Panc1 (cell line): ENCODE data around the gene ARSG. TPM values are rescaled to one million over a fixed set of nuclear protein-coding genes. Genes with fewer than 3 reads are reported as not detected.
"Not testable (repeated sequence)": the region's sequence is repeated elsewhere in the genome, so short reads cannot be mapped to it uniquely, and the experiment has no call there.

Experiments
- ATAC-seq: fragments of 200-7000 bp; cut with Tn5 transposase; 2 replicates; pipeline ENCODE4 v1.9.1; 2020; ENCODE audit warnings: mild to moderate bottlenecking, moderate library complexity
- BruUV-seq: library from RNA; stranded (reverse); fragments of 400-500 nt; replicated peaks from 2 replicates; lab custom pipeline; 2021; lab: Mats Ljungman, UMichigan
- CTCF ChIA-PET: fragments of 300-600 bp; sonication (Branson Sonifier 250); formaldehyde crosslinking; loops from one replicate; lab custom pipeline; 2022; ENCODE audit warnings: antibody characterized with exemption; lab: Charles Lee
- POLR2A ChIA-PET: fragments of 300-600 bp; sonication (Branson Sonifier 250); formaldehyde crosslinking; loops from one replicate; lab custom pipeline; 2022; ENCODE audit warnings: antibody characterized with exemption; lab: Charles Lee
- DNase-seq: peaks from one replicate; pipeline ENCODE4 v3.0.0-alpha.2; 2010; ENCODE audit warnings: low read depth, low spot score
- H3K27ac ChIP-seq: 2 replicates; pipeline ENCODE4 v1.5.1; 2011; ENCODE audit warnings: mild to moderate bottlenecking, low read length, inconsistent platforms
- H3K27me3 ChIP-seq: fragments of 200-500 bp; sonication (Bioruptor generic); 2 replicates; pipeline ENCODE4 v1.6.0; 2014; ENCODE audit warnings: low read length, inconsistent platforms; ENCODE audit not compliant: control insufficient read depth, insufficient read depth
- H3K36me3 ChIP-seq: fragments of 200-500 bp; sonication (Bioruptor generic); 2 replicates; pipeline ENCODE4 v1.5.1; 2014; ENCODE audit warnings: inconsistent platforms, mild to moderate bottlenecking, low read length, moderate library complexity; ENCODE audit not compliant: control insufficient read depth, insufficient read depth
- H3K4me1 ChIP-seq: 2 replicates; pipeline ENCODE4 v1.5.1; 2011; ENCODE audit warnings: inconsistent platforms, mild to moderate bottlenecking, low read length, moderate library complexity; ENCODE audit not compliant: control insufficient read depth, insufficient read depth
- H3K4me3 ChIP-seq, 2 experiments: 2 replicates each; pipeline ENCODE4 v1.5.1; 2011 to 2012; ENCODE audit warnings: low read depth in 2 of 2, low read length in 2 of 2, mild to moderate bottlenecking in 2 of 2, inconsistent platforms in 1 of 2, moderate library complexity in 1 of 2
- H3K9me3 ChIP-seq: fragments of 200-500 bp; sonication (Bioruptor generic); 2 replicates; pipeline ENCODE4 v1.5.1; 2014; ENCODE audit warnings: low read depth, mild to moderate bottlenecking, inconsistent platforms, low read length, moderate library complexity; ENCODE audit not compliant: control insufficient read depth, insufficient read depth
- POLR2AphosphoS5 ChIP-seq: IDR thresholded peaks from 2 replicates; pipeline ENCODE4 v1.6.1; 2012; ENCODE audit warnings: mild to moderate bottlenecking, low read depth, low read length, moderate library complexity
- SIN3A ChIP-seq: IDR thresholded peaks from 2 replicates; pipeline ENCODE4 v1.6.1; 2012; ENCODE audit warnings: low read depth, mild to moderate bottlenecking, low read length, moderate library complexity, borderline replicate concordance; ENCODE audit not compliant: insufficient read depth
- TCF7L2 ChIP-seq: IDR thresholded peaks from 2 replicates; pipeline ENCODE4 v1.6.1; 2011; ENCODE audit warnings: mild to moderate bottlenecking, low read depth, low read length, inconsistent platforms
- in situ Hi-C: cut with HindIII; loops from 2 replicates; pipeline ENCODE4 v1.10.0; 2016; ENCODE audit warnings: low sequenced_read_pairs, low pct_unique_long_range_greater_than_20kb
- intact Hi-C: fragments of 100-400 bp; cut with micrococcal nuclease; formaldehyde crosslinking; loops from one replicate; pipeline ENCODE4 v1.10.0; 2022; ENCODE audit not compliant: unreplicated experiment
- total RNA-seq: library from RNA; stranded (reverse); gene quantifications from one replicate; pipeline ENCODE4 v1.2.1, GENCODE V29; 2021; ENCODE audit not compliant: unreplicated experiment
- TF ChIP-seq, protein P1 (sequence below): fragments of 450-650 bp; IDR thresholded peaks from 2 replicates; pipeline ENCODE4 v1.5.1; 2017; ENCODE audit warnings: mild to moderate bottlenecking
- TF ChIP-seq, protein P2 (sequence below), 2 experiments: IDR thresholded peaks; 2 replicates each; pipeline ENCODE4 v1.6.1; 2011 to 2012; ENCODE audit warnings: low read depth in 2 of 2, control low read depth in 1 of 2, low read length in 1 of 2, mild to moderate bottlenecking in 1 of 2, moderate library complexity in 1 of 2; ENCODE audit not compliant: insufficient read depth in 1 of 2

Gene ARSG
- total RNA-seq, 1 experiment from 2014 or later: 2.3 TPM

- H3K27ac ChIP-seq: no peak overlapping the region
- POLR2A ChIA-PET: no interaction called here
- no peaks in the 10 kb centered on the region for H3K36me3 ChIP-seq
- no peak overlapping the region for H3K4me3 ChIP-seq
- intact Hi-C loops: no loop called here
- no TSS peak for BruUV-seq
- in situ Hi-C loops: no loop called here
- H3K9me3 ChIP-seq: no peaks in the 10 kb centered on the region
- TF ChIP-seq TCF7L2 (no peak), POLR2AphosphoS5 (no peak), SIN3A (no peak)
- TF ChIP-seq, protein P1, sequence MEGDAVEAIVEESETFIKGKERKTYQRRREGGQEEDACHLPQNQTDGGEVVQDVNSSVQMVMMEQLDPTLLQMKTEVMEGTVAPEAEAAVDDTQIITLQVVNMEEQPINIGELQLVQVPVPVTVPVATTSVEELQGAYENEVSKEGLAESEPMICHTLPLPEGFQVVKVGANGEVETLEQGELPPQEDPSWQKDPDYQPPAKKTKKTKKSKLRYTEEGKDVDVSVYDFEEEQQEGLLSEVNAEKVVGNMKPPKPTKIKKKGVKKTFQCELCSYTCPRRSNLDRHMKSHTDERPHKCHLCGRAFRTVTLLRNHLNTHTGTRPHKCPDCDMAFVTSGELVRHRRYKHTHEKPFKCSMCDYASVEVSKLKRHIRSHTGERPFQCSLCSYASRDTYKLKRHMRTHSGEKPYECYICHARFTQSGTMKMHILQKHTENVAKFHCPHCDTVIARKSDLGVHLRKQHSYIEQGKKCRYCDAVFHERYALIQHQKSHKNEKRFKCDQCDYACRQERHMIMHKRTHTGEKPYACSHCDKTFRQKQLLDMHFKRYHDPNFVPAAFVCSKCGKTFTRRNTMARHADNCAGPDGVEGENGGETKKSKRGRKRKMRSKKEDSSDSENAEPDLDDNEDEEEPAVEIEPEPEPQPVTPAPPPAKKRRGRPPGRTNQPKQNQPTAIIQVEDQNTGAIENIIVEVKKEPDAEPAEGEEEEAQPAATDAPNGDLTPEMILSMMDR: no peak
- TF ChIP-seq, protein P2, sequence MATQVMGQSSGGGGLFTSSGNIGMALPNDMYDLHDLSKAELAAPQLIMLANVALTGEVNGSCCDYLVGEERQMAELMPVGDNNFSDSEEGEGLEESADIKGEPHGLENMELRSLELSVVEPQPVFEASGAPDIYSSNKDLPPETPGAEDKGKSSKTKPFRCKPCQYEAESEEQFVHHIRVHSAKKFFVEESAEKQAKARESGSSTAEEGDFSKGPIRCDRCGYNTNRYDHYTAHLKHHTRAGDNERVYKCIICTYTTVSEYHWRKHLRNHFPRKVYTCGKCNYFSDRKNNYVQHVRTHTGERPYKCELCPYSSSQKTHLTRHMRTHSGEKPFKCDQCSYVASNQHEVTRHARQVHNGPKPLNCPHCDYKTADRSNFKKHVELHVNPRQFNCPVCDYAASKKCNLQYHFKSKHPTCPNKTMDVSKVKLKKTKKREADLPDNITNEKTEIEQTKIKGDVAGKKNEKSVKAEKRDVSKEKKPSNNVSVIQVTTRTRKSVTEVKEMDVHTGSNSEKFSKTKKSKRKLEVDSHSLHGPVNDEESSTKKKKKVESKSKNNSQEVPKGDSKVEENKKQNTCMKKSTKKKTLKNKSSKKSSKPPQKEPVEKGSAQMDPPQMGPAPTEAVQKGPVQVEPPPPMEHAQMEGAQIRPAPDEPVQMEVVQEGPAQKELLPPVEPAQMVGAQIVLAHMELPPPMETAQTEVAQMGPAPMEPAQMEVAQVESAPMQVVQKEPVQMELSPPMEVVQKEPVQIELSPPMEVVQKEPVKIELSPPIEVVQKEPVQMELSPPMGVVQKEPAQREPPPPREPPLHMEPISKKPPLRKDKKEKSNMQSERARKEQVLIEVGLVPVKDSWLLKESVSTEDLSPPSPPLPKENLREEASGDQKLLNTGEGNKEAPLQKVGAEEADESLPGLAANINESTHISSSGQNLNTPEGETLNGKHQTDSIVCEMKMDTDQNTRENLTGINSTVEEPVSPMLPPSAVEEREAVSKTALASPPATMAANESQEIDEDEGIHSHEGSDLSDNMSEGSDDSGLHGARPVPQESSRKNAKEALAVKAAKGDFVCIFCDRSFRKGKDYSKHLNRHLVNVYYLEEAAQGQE (IDR thresholded peaks at IDR 0.05; ENCODE audit: insufficient read depth in 1 of 2, low read depth in 2 of 2, low read length in 1 of 2): no peak
- no peak for DNase-seq
- no peak for ATAC-seq
- no peaks in the 10 kb centered on the region for H3K4me1 ChIP-seq
- CTCF ChIA-PET: interaction anchor here (0.6 kb wide), 2 partner anchors 29 to 106 kb away, joined by 3 read pairs; no protein-coding TSS in a partner anchor
- no peaks in the 10 kb centered on the region for H3K27me3 ChIP-seq
Measured at GRCh38 chr17:68328676-68329075, 37.4 kb downstream of the ARSG start.

DNA sequence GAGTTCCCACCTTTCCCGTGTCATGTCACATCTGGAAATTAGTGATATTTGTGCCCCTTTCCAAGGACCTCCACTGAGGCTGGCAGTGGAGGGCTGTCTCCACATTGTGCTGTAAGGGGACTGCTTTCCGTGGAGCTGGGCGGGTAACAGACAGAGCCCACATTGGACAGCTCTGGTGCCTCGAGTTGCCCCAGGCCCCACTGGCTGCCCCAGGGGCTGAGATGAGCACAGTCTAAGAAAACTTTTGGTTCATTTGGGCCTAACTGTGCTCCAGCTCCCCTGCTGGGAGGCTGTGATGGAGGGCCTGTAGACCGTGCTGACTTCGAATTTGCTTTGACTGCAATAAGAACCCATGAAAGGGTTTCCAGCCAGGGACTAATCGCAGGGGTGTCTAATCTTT is 38.0 kb downstream of the ARSG start:
- no peak overlapping the region for H3K27ac ChIP-seq
- no peaks in the 10 kb centered on the region for H3K9me3 ChIP-seq
- DNase-seq: no peak
- H3K27me3 ChIP-seq: no peaks in the 10 kb centered on the region
- no peak for TF ChIP-seq TCF7L2
- no peak for TF ChIP-seq POLR2AphosphoS5
- TF ChIP-seq, protein P2 (IDR thresholded peaks at IDR 0.05; ENCODE audit: insufficient read depth in 1 of 2, low read depth in 2 of 2, low read length in 1 of 2): no peak
- no peak for TF ChIP-seq SIN3A
- TF ChIP-seq, protein P1: no peak
- H3K4me1 ChIP-seq: no peaks in the 10 kb centered on the region
- no peak overlapping the region for H3K4me3 ChIP-seq
- H3K36me3 ChIP-seq: no peaks in the 10 kb centered on the region
- intact Hi-C loops (no loop called here), in situ Hi-C loops (no loop called here)
- POLR2A ChIA-PET: no interaction called here
- CTCF ChIA-PET: no interaction called here
- ATAC-seq: no peak
- BruUV-seq: no TSS peak

DNA sequence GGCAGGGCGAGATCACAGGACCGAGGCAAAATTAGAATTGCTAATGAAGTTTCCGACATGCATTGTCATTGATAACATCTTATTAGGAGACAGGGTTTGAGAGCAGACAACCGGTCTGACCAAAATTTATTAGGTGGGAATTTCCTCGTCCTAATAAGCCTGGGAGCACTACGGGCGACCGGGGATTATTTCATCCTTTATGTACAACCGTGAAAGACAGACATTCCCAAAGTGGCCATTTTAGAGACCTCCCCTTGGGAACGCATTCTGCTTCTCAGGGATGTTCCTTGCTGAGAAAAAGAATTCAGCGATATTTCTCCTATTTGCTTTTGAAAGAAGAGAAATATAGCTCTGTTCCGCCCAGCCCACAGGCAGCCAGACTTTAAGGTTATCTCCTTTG is 40.6 kb downstream of the ARSG start:
- H3K27ac ChIP-seq, ATAC-seq, H3K4me1 ChIP-seq, intact Hi-C loops, BruUV-seq, in situ Hi-C loops, H3K9me3 ChIP-seq, H3K4me3 ChIP-seq, H3K36me3 ChIP-seq, DNase-seq, POLR2A ChIA-PET, CTCF ChIA-PET, H3K27me3 ChIP-seq: not testable (repeated sequence)
